Astrocyte (in vitro differentiated cells and primary cell): Measurements from ENCODE around the gene TIMM9.

ENCODE experiments used
- CTCF ChIP-seq: IDR thresholded peaks from 2 replicates; pipeline ENCODE4 v1.5.1; 2011; ENCODE audit warnings: low read depth, mild to moderate bottlenecking, inconsistent platforms, low read length, moderate library complexity; ENCODE audit not compliant: insufficient read depth
- EZH2 ChIP-seq: IDR thresholded peaks from 2 replicates; pipeline ENCODE4 v1.6.1; 2012; ENCODE audit warnings: mild to moderate bottlenecking, low read length, inconsistent platforms; ENCODE audit not compliant: insufficient read depth

- no peak for TF ChIP-seq CTCF
- TF ChIP-seq EZH2: no peak
Observed at GRCh38 chr14:58439476-58439875, 12.1 kb upstream of the TIMM9 start.
